Measurements from ENCODE around the gene RASL10B.
"Not testable (repeated sequence)": the region's sequence is repeated elsewhere in the genome, so short reads cannot be mapped to it uniquely, and the experiment has no call there.

Gene RASL10B

GRCh38 chr17:35731239-35731916 is at the start of gene RASL10B:
TSS of gene RASL10B (plus strand) at chr17:35731639. CDS start at chr17:35735185, 3,546 bp downstream.
- no peak for DNase-seq

- DNase-seq = no peak
These were observed 47.8 kb upstream of the RASL10B start for GRCh38 chr17:35683591-35683990.

GRCh38 chr17:35684055-35684802 is 47.2 kb upstream of the RASL10B start:
- DNase-seq = no peak

- no peak for DNase-seq
These were observed 38.8 kb upstream of the RASL10B start for GRCh38 chr17:35692512-35693210.

GRCh38 chr17:35693662-35694061 is 37.8 kb upstream of the RASL10B start:
- DNase-seq = no peak

- DNase-seq = no peak
These were observed 36.5 kb upstream of the RASL10B start for GRCh38 chr17:35694906-35695305.

GRCh38 chr17:35695613-35696012 is 35.8 kb upstream of the RASL10B start:
- DNase-seq = no peak

- no peak for DNase-seq
These were observed 32.6 kb upstream of the RASL10B start for GRCh38 chr17:35698800-35699199.

- no peak for DNase-seq
These were observed 31.3 kb upstream of the RASL10B start for GRCh38 chr17:35700150-35700549.

- DNase-seq = no peak
These were observed 29.9 kb upstream of the RASL10B start for GRCh38 chr17:35701491-35701890.

GRCh38 chr17:35703308-35703707 is 28.1 kb upstream of the RASL10B start:
- not testable (repeated sequence) for DNase-seq

GRCh38 chr17:35705230-35705629 is 26.2 kb upstream of the RASL10B start:
- DNase-seq = no peak

- DNase-seq = no peak
These were observed 25.7 kb upstream of the RASL10B start for GRCh38 chr17:35705705-35706104.

- no peak for DNase-seq
These were observed 23.3 kb upstream of the RASL10B start for GRCh38 chr17:35708149-35708548.

- DNase-seq = no peak
These were observed 22.5 kb upstream of the RASL10B start for GRCh38 chr17:35708951-35709350.

GRCh38 chr17:35709874-35710273 is 21.6 kb upstream of the RASL10B start:
- peak; percentile 15 for DNase-seq

- no peak for DNase-seq
These were observed 20.5 kb upstream of the RASL10B start for GRCh38 chr17:35710950-35711349.

GRCh38 chr17:35713069-35713728 is 18.2 kb upstream of the RASL10B start:
- no peak for DNase-seq

- no peak for DNase-seq
These were observed 16.5 kb upstream of the RASL10B start for GRCh38 chr17:35714988-35715387.

GRCh38 chr17:35715416-35715815 is 16.0 kb upstream of the RASL10B start:
- no peak for DNase-seq

GRCh38 chr17:35716173-35716572 is 15.3 kb upstream of the RASL10B start:
- no peak for DNase-seq

GRCh38 chr17:35716897-35717465 is 14.5 kb upstream of the RASL10B start:
- DNase-seq = no peak

GRCh38 chr17:35717475-35717874 is 14.0 kb upstream of the RASL10B start:
- no peak for DNase-seq
